Measurements from ENCODE around the gene TMEM223. TPM values are rescaled to one million over a fixed set of nuclear protein-coding genes. Genes with fewer than 3 reads are reported as not detected.

The TMEM223 gene
- total and polyA plus RNA-seq, 2 experiments from 2014 or later, result 31.4 to 32.0 TPM

DNA sequence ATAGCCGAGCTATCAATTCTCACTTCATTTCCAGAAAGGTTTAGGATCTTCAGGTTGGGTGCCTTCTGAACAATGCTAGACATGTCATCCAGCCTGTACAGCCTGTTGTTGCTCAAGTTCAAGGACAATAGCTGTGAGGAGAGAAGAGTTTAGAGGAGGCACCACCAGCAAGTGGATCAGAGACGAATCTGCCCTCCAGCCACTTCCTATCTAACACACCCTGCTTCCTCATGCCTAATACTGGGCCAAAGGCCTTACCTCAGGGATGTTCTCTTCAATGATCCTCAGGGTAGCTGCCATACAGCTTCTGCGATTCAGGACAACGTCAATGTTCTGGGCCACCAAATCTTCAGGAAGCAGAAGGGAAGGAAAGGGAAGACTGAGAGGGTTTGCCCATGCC lies 9.3 kb upstream of the TMEM223 start:
- in situ Hi-C loops (cut with MboI), result no loop called here
- H3K27me3 ChIP-seq (replicated peaks; ENCODE audit: insufficient read depth), result no peaks in the 10 kb centered on the region
- H3K36me3 ChIP-seq (ENCODE audit: low read depth), result peaks cover 60% of the 10 kb centered on the region
- no peaks in the 10 kb centered on the region for H3K9me2 ChIP-seq (ENCODE audit: insufficient read depth)
- H4K20me1 ChIP-seq (ENCODE audit: insufficient read depth), result no peaks in the 10 kb centered on the region
- no peaks in the 10 kb centered on the region for H3K9me3 ChIP-seq (ENCODE audit: low read depth)
- H3K27ac ChIP-seq, result no peak overlapping the region
- no peak overlapping the region for H2AFZ ChIP-seq
- no peak for DNase-seq
- H3F3A ChIP-seq (ENCODE audit: insufficient read depth), result peaks cover 26% of the 10 kb centered on the region
- H3K79me2 ChIP-seq (ENCODE audit: insufficient read depth), result peaks cover 66% of the 10 kb centered on the region
- 86% methylated on average over 4 of the region's 4 CpGs for WGBS, 2 experiments (ENCODE audit: low coverage in 1 of 2, low lambda C conversion rate in 2 of 2, missing lambda C conversion rate in 2 of 2)
- H3K4me2 ChIP-seq (ENCODE audit: unreplicated experiment), result no peak overlapping the region
- TF ChIP-seq EZH2phosphoT487 (IDR thresholded peaks at IDR 0.05; ENCODE audit: insufficient read depth, low read depth), result no peak
- TF ChIP-seq EZH2 (IDR thresholded peaks at IDR 0.05; ENCODE audit: insufficient read depth, poor library complexity, severe bottlenecking), result no peak
- 0 out of 2 replicates have a peak overlapping the region, but pooled peaks have one; percentile 6 for H3K9ac ChIP-seq
- H3K4me3 ChIP-seq, result no peak overlapping the region
- H3K4me1 ChIP-seq (ENCODE audit: insufficient read depth), result peaks cover 2% of the 10 kb centered on the region

DNA sequence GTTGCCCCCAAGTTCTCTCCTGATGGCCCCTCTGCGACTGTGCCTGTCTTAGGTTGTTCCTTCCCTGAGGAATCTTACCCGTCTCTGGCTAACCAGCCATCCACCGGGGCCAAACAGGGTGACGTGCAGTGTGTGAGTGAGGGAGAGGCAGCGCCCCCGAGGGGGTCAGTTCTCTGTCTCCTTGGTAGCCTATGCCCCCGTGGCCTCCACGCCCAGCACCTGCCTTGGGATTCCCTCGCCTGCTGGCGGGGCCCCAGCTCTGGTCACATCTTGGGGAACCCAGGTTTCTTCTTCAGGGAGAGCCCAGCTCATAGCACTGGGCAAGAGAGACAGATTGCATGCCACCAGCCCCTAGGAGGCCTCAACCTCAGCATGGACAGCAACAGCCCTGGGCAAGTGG lies 7.7 kb upstream of the TMEM223 start:
- Histone ChIP-seq H2AFZ (no peak overlapping the region), H3F3A (ENCODE audit: insufficient read depth) (peaks cover 39% of the 10 kb centered on the region), H3K79me2 (ENCODE audit: insufficient read depth) (peaks cover 62% of the 10 kb centered on the region), H3K9me2 (ENCODE audit: insufficient read depth) (no peaks in the 10 kb centered on the region), H3K4me2 (ENCODE audit: unreplicated experiment) (no peak overlapping the region), H3K4me1 (ENCODE audit: insufficient read depth) (peaks cover 5% of the 10 kb centered on the region; the same call in 1 of the 2 replicates), H3K9ac (no peak overlapping the region), H3K27me3 (replicated peaks; ENCODE audit: insufficient read depth) (no peaks in the 10 kb centered on the region), H3K9me3 (ENCODE audit: low read depth) (no peaks in the 10 kb centered on the region), H3K27ac (no peak overlapping the region), H3K36me3 (ENCODE audit: low read depth) (peaks cover 76% of the 10 kb centered on the region), H4K20me1 (ENCODE audit: insufficient read depth) (no peaks in the 10 kb centered on the region), H3K4me3 (no peak overlapping the region)
- in situ Hi-C loops (cut with MboI), result no loop called here
- 77 to 82% methylated on average over 9 to 10 of the region's 10 CpGs for WGBS, 2 experiments (ENCODE audit: low coverage in 1 of 2, low lambda C conversion rate in 2 of 2, missing lambda C conversion rate in 2 of 2)
- TF ChIP-seq EZH2 (IDR thresholded peaks at IDR 0.05; ENCODE audit: insufficient read depth, poor library complexity, severe bottlenecking), result no peak
- TF ChIP-seq EZH2phosphoT487 (IDR thresholded peaks at IDR 0.05; ENCODE audit: insufficient read depth, low read depth), result no peak
- no peak for DNase-seq

DNA sequence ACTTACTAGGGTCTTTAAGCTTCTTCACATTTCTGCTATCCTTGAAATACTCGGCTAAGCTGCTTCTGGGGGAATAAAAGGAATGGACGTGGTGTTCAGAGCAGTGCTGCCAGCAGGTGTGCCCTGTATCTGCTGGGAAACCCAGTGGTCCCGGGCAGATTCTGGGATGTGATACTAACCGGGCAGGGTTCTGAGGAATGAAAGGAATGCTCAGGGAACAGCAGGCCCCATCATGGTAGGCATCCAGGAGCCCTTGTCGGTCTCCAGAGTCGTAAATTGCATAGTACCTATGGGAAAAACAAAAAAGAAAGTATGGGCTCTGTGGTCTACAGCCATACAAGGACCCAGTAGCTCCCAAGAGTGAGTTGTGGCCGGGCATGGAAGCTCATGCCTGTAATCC lies 4.5 kb upstream of the TMEM223 start:
- Histone ChIP-seq H3K27me3 (replicated peaks; ENCODE audit: insufficient read depth) (no peaks in the 10 kb centered on the region), H3K9me3 (ENCODE audit: low read depth) (no peaks in the 10 kb centered on the region), H3K9ac (no peak overlapping the region), H3K4me2 (ENCODE audit: unreplicated experiment) (no peak overlapping the region), H3K4me3 (no peak overlapping the region), H3K79me2 (ENCODE audit: insufficient read depth) (peaks cover 30% of the 10 kb centered on the region), H3F3A (ENCODE audit: insufficient read depth) (peaks cover 58% of the 10 kb centered on the region), H3K36me3 (ENCODE audit: low read depth) (peaks cover 62% of the 10 kb centered on the region), H3K4me1 (ENCODE audit: insufficient read depth) (peaks cover 22% of the 10 kb centered on the region), H3K27ac (no peak overlapping the region), H3K9me2 (ENCODE audit: insufficient read depth) (no peaks in the 10 kb centered on the region), H2AFZ (no peak overlapping the region), H4K20me1 (ENCODE audit: insufficient read depth) (no peaks in the 10 kb centered on the region)
- DNase-seq, result no peak
- WGBS, 2 experiments (ENCODE audit: low coverage in 1 of 2, low lambda C conversion rate in 2 of 2, missing lambda C conversion rate in 2 of 2), result 85 to 88% methylated on average over 7 of the region's 7 CpGs
- no peak for TF ChIP-seq EZH2phosphoT487 (IDR thresholded peaks at IDR 0.05; ENCODE audit: insufficient read depth, low read depth)
- no peak for TF ChIP-seq EZH2 (IDR thresholded peaks at IDR 0.05; ENCODE audit: insufficient read depth, poor library complexity, severe bottlenecking)
- in situ Hi-C loops (cut with MboI), result no loop called here

DNA sequence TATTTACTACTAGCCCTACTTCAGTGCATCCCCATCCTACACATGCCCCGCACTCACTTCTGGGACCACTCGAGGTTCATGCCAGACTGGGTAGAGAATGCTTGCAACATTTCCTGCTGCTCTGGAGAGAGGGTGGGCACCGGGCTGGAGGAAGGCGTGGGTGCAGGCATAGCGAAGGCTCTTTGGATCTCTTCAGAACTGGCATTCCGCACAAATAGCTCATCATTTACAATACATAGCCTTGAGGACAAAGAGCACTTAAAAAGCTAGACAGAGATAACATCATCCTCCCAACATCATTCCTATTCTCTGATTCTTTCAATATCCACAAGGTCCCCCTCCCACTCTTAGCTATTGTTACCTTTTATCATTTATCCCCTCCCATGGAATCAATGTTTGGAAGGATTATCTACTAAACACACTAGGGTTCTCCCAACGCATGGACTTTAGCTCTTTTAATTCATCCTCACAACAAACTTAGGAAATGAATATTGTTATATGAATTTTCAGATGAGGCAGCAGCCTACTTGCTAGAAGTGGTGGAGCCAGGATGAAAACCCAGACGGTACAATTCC lies 2.5 kb upstream of the TMEM223 start:
- Histone ChIP-seq H3K4me1 (ENCODE audit: insufficient read depth) (peaks cover 33% of the 10 kb centered on the region), H2AFZ (no peak overlapping the region), H3K27ac (peak overlapping the region; percentile 54), H3K4me2 (ENCODE audit: unreplicated experiment) (no peak overlapping the region), H3F3A (ENCODE audit: insufficient read depth) (peaks cover 68% of the 10 kb centered on the region), H3K9me3 (ENCODE audit: low read depth) (no peaks in the 10 kb centered on the region), H3K4me3 (no peak overlapping the region), H3K9me2 (ENCODE audit: insufficient read depth) (no peaks in the 10 kb centered on the region), H3K9ac (no peak overlapping the region; the same call in 1 of the 2 replicates), H4K20me1 (ENCODE audit: insufficient read depth) (no peaks in the 10 kb centered on the region), H3K36me3 (ENCODE audit: low read depth) (peaks cover 49% of the 10 kb centered on the region), H3K27me3 (replicated peaks; ENCODE audit: insufficient read depth) (no peaks in the 10 kb centered on the region), H3K79me2 (ENCODE audit: insufficient read depth) (peaks cover 30% of the 10 kb centered on the region)
- TF ChIP-seq EZH2 (IDR thresholded peaks at IDR 0.05; ENCODE audit: insufficient read depth, poor library complexity, severe bottlenecking) (no peak), EZH2phosphoT487 (IDR thresholded peaks at IDR 0.05; ENCODE audit: insufficient read depth, low read depth) (no peak)
- peak; percentile 80 for DNase-seq
- WGBS, 2 experiments (ENCODE audit: low coverage in 1 of 2, low lambda C conversion rate in 2 of 2, missing lambda C conversion rate in 2 of 2), result 50 to 54% methylated on average over 8 of the region's 8 CpGs
- in situ Hi-C loops (cut with MboI), result no loop called here
